GM18511 (cell line): ENCODE measurements around the gene HEPACAM2.
A peak's percentile ranks its signal among the peaks of the same experiment; 100 is the strongest.

Experiments
- ATAC-seq: cut with Tn5 transposase; IDR thresholded peaks from one replicate; pipeline ENCODE4 v1.9.1; 2021; ENCODE audit warnings: mild to moderate bottlenecking, moderate library complexity; ENCODE audit not compliant: unreplicated experiment

HEPACAM2 gene

GRCh38 chr7:93226310-93226709 is at the start of gene HEPACAM2:
Gene HEPACAM2, minus strand, starts transcription at chr7:93226469.
- ATAC-seq = no peak

- no peak for ATAC-seq
Observed at GRCh38 chr7:93265220-93265619, 39.0 kb upstream of the HEPACAM2 start.

- no peak for ATAC-seq
Observed at GRCh38 chr7:93262535-93262934, 36.3 kb upstream of the HEPACAM2 start.

DNA sequence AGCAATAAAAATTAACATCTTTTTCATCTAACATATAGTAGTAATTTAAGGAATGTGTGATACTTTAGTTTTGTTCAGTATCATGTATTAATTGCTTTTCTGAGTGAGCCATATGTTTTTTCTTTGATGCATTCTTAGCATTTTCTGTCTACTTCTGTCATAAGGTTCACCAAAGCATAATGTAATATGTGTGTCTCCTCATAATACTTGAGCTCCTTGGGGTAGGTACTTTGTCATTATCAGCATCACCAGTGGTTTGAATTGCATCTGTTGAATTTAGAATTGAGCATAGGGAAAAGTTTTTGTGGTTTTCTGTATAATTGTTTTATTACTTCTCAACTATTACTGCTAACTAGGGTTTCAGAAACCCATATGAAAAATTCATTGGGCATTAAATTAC is 32.4 kb upstream of the HEPACAM2 start:
- no peak for ATAC-seq

DNA sequence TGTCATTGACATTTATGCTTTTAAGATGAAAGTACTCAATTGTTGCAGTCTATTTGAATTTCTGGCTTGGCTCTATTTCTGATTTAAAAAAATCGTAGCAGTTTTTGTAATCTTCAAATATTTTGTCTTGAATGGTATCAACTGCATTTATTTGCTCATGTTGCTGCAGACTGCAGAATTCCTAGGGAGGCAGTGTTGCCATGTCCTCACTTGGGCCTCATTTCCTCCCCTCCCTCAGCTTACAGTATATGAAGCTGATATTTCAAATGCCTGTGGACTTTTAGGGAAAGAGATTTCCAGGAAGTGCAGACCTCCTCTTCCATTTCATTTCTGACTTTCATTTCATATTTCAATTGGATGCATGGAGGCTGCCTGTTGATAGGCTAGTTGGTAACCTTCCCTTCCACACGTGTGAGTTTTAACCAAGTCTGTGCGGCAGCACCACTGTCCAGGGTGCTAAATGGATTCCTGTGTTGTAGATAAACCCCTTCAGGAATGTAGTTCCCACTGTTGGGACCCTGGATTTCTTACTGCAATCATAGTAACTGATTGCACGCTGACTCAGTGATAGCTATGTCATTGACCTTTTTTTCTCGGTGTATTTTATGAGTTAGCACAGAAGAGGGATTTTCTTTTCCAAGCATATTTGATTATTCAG is 23.4 kb upstream of the HEPACAM2 start:
- ATAC-seq = no peak

- no peak for ATAC-seq
Observed at GRCh38 chr7:93245525-93246432, 19.5 kb upstream of the HEPACAM2 start.

DNA sequence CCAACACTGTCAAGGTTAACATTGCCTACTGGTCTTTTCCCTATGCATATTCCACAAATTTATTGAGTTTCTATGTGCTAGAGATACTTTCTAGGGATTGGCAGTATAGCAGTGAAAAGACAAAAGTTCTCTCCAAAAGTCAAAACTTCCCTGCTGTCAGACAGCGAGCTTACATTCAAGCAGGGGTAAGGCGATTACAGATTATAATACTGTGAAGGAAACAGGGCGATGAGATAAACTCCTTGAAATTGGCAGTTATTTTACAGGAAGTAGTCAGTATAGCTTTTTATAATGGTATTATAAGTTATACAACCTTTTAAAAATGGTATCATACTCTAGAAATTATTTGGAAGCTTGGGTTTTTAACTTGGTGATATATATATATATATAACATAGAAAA is 15.8 kb upstream of the HEPACAM2 start:
- no peak for ATAC-seq

GRCh38 chr7:93239824-93240223 is 13.6 kb upstream of the HEPACAM2 start:
- ATAC-seq = no peak

GRCh38 chr7:93238748-93239147 is 12.5 kb upstream of the HEPACAM2 start:
- ATAC-seq = peak; percentile 68

DNA sequence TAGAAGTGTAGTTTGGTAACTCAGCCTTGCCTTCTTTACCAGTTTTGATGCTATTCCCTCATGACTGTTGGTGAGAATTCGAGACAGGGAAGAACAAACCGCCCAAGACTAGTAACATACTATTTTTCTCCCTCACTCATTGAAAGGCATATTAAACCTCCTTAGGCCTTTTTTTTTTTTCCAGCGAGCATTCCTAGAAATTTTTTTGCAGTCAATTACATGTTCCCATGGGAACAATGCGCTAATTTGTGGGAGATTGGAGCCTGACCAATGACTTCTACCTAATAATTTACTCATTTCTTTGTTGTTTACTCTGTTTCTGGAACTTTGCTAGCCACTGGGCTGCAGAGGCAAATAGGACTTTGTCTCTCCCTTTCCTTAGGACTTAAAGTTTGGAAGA is 11.9 kb upstream of the HEPACAM2 start:
- no peak for ATAC-seq

DNA sequence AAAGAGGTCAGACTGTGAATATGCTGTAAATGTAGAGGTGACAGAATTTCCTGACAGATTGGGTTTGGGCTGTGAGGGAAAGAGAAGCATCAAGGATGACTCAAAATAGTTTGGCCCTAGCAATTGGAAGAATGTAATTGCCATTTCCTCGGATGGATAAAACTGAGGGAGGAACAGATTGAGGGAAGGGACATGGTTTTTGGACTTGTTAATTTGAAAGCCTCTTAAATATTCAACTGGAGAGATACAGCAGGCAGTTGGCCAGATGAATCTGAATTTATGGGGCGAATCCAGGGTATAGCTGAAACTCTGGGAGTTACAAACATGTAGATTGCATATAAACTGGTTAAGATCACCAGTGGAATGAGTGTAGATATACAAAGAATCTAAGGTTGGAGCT is 9.3 kb upstream of the HEPACAM2 start:
- no peak for ATAC-seq

DNA sequence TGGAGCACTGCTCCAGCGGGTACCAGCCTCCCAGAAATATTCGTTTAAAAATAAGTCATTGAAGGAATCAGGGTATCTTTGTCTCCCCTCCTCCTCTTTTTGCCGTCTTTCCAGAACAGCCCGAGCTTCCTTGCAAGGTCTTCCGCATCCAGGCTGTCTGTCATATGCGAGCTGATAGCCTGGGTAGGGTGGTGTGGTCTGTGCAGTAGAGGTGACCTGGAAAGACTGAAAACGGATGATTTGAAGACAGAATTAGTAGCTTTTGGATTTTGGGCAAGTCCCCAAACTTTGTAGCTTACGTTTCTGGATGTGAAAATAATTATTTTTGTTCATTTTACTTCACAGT is 6.4 kb upstream of the HEPACAM2 start:
- peak; percentile 10 for ATAC-seq

DNA sequence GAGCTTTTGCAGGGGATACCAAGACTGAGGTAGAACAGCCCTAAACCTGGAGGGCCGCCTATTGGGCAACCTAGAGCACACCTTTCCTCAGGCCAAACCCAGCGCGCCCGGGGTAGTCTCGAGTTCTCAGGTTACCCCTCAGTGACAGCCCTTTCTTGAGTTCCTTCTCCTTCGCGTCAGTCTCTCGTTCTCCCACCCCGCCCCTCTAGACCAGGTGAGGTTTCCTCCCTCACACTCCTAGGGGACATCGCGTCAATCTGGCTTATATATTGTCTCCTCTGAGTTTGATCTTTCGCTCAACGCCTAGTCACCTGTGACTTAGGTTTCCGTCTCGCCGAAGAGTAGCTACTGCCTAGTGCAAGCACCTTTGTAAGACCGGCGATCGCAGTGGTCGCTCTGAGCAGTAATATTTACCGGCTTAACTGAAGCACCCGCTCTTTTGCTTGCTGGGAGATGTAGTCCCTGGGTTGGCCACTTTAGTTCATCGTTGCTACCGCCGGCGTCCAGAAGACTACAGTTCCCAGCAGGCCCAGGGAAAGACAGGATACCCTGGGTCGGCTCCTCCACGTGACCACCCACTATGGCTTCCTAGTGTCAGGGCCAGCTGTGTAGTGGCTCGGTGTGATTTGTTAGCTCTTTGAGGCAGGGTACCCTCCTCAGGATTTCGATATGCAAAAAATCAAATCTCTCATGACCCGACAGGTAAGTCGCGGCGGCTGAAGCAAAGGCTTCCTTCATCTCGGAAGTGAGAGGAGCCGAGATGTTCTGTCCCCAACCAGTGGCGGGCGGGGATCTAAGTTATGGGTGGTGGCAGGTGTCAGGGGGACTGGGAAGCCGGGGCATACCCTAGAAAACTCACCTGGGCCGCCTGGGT is 5.8 kb upstream of the HEPACAM2 start, which contains the start of gene VPS50:
Gene VPS50, plus strand, starts transcription at position 568 of the 874 bp plus-strand sequence. Its CDS starts 102 bp downstream, at position 670.
- peak; percentile 99 for ATAC-seq

- ATAC-seq = no peak
Observed at GRCh38 chr7:93231259-93231658, 5.0 kb upstream of the HEPACAM2 start.

DNA sequence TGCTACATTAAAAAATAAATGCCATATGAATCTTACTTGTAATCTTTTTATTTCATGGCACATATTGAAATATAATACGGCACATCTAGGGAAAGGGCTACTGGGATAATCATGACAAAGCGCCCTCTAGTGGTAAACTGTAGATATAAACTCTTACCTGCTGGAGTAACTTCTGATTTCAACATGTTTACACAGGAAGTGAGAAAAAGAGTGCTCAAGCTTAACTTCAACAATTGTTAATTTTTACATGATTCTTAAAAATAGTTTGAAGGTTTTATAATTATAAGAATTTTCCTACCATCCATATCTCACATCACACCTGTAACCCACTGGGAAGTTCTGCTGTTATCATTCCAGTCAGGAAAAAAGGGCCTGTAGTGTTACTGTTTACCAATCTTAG is 2.0 kb upstream of the HEPACAM2 start:
- peak; percentile 31 for ATAC-seq

- ATAC-seq = no peak
Observed at GRCh38 chr7:93219868-93220267, 6.4 kb downstream of the HEPACAM2 start.

GRCh38 chr7:93218997-93219827 is 7.1 kb downstream of the HEPACAM2 start:
- no peak for ATAC-seq

GRCh38 chr7:93212881-93213280 is 13.4 kb downstream of the HEPACAM2 start:
- no peak for ATAC-seq

DNA sequence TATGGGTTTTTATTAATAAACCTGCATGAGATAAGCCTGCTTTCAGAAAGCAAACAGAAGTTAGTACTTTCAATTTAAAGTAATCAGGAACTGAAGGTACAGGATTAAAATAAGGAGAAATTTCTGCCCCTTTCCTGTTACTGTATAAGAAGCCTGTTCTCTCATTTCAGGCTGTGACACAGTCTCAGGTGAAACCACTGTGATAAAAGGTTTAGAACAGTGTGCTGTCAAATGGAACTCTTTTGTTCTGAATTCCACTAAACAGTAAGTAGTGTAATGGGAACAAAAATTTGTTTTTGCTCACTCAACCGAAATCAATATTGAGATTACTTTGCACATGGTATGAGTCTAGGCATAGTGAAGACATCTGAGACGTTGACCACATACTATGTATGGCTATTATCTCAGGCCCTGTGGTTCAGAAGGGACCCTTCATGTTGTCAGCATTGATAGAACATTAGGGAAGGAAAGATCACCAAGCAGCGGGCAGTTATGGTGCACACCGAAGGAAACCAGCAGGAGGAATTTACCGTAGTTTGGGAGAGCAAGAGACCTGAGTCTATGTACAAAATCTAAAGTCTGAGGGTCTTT is 14.9 kb downstream of the HEPACAM2 start:
- no peak for ATAC-seq

GRCh38 chr7:93205046-93205445 is 21.2 kb downstream of the HEPACAM2 start:
- no peak for ATAC-seq
